Myocyte (in vitro differentiated cells): ENCODE results near the gene DCTD. TPM values are rescaled to one million over a fixed set of nuclear protein-coding genes. Genes with fewer than 3 reads are reported as not detected.
A peak's percentile ranks its signal among the peaks of the same experiment; 100 is the strongest.
"Not testable (repeated sequence)": the region's sequence is repeated elsewhere in the genome, so short reads cannot be mapped to it uniquely, and the experiment has no call there.

Source experiments
- DNase-seq: peaks from one replicate; pipeline ENCODE4 v3.0.0-alpha.2; 2012; ENCODE audit warnings: low read depth
- total RNA-seq: library from RNA; depleted of rRNA; stranded (reverse); fragments of >200 nt; gene quantifications from 2 replicates; pipeline ENCODE4 v1.2.3, GENCODE V29; 2014

Gene DCTD
- total RNA-seq, 1 donor from 2014 or later: 77.3 TPM

- DNase-seq: no peak
Measured at GRCh38 chr4:182922501-182923284, 5.5 kb upstream of the DCTD start.

- DNase-seq: no peak
Measured at GRCh38 chr4:182921608-182922007, 4.4 kb upstream of the DCTD start.

- DNase-seq: no peak
Measured at GRCh38 chr4:182920676-182921075, 3.5 kb upstream of the DCTD start.

GRCh38 chr4:182918791-182919302 lies 1.7 kb upstream of the DCTD start:
- DNase-seq: no peak

GRCh38 chr4:182918044-182918607 lies 940 bp upstream of the DCTD start:
- DNase-seq: no peak

- DNase-seq: peak; percentile 68
Measured at GRCh38 chr4:182916483-182917181, 554 bp downstream of the DCTD start.

GRCh38 chr4:182914357-182914756 lies 2.8 kb downstream of the DCTD start:
- no peak for DNase-seq

GRCh38 chr4:182913621-182914020 lies 3.6 kb downstream of the DCTD start:
- no peak for DNase-seq

- DNase-seq: no peak
Measured at GRCh38 chr4:182913036-182913435, 4.2 kb downstream of the DCTD start.

- no peak for DNase-seq
Measured at GRCh38 chr4:182908124-182908523, 9.1 kb downstream of the DCTD start.

- no peak for DNase-seq
Measured at GRCh38 chr4:182907396-182907795, 9.8 kb downstream of the DCTD start.

GRCh38 chr4:182906786-182907185 lies 10.4 kb downstream of the DCTD start:
- DNase-seq: no peak

GRCh38 chr4:182905038-182905437 lies 12.1 kb downstream of the DCTD start:
- peak; percentile 12 for DNase-seq

GRCh38 chr4:182904211-182904761 lies 12.9 kb downstream of the DCTD start:
- no peak for DNase-seq

- DNase-seq: no peak
Measured at GRCh38 chr4:182903013-182903412, 14.2 kb downstream of the DCTD start.

- no peak for DNase-seq
Measured at GRCh38 chr4:182901337-182901736, 15.8 kb downstream of the DCTD start.

GRCh38 chr4:182900021-182900420 lies 17.2 kb downstream of the DCTD start:
- not testable (repeated sequence) for DNase-seq

GRCh38 chr4:182898479-182898799 lies 18.7 kb downstream of the DCTD start:
- no peak for DNase-seq

- no peak for DNase-seq
Measured at GRCh38 chr4:182897601-182898478, 19.3 kb downstream of the DCTD start.

GRCh38 chr4:182896421-182896820 lies 20.8 kb downstream of the DCTD start:
- DNase-seq: no peak

- DNase-seq: no peak
Measured at GRCh38 chr4:182895791-182896292, 21.3 kb downstream of the DCTD start.
